HEK293T (cell line): Measurements from ENCODE around the gene RNF6.

ENCODE experiments used
- CTCF ChIA-PET: fragments of 350-600 bp; formaldehyde crosslinking; extraction: SDS; loops from one replicate; lab custom pipeline; 2021; ENCODE audit warnings: antibody characterized with exemption, inconsistent platforms; lab: Yijun Ruan, JAX
- POLR2A ChIA-PET: fragments of 350-600 bp; formaldehyde crosslinking; extraction: SDS; loops from one replicate; lab custom pipeline; 2020; ENCODE audit warnings: antibody characterized with exemption, inconsistent platforms; lab: Yijun Ruan, JAX
- DNase-seq: peaks from one replicate; pipeline ENCODE4 v3.0.0; 2012; ENCODE audit warnings: mixed read lengths; ENCODE audit errors: extremely low spot score
- ARNT ChIP-seq: fragments of 450-650 bp; IDR thresholded peaks from 2 replicates; pipeline ENCODE4 v1.6.1; 2017; ENCODE audit warnings: mild to moderate bottlenecking
- BHLHE40 ChIP-seq: fragments of 450-650 bp; IDR thresholded peaks from 2 replicates; pipeline ENCODE4 v1.6.1; 2016; ENCODE audit warnings: mild to moderate bottlenecking, moderate library complexity, borderline replicate concordance
- CTBP1 ChIP-seq: fragments of 450-650 bp; IDR thresholded peaks from 2 replicates; pipeline ENCODE4 v1.6.1; 2016; ENCODE audit warnings: borderline replicate concordance
- ELF4 ChIP-seq: fragments of 450-650 bp; IDR thresholded peaks from 2 replicates; pipeline ENCODE4 v1.6.1; 2017; ENCODE audit warnings: antibody characterized with exemption
- FOXA1 ChIP-seq: fragments of 450-650 bp; IDR thresholded peaks from 2 replicates; pipeline ENCODE4 v1.6.1; 2016; ENCODE audit warnings: mild to moderate bottlenecking
- FOXK2 ChIP-seq: fragments of 450-650 bp; IDR thresholded peaks from 2 replicates; pipeline ENCODE4 v1.6.1; 2016; ENCODE audit warnings: mild to moderate bottlenecking
- FOXM1 ChIP-seq: fragments of 450-650 bp; IDR thresholded peaks from 2 replicates; pipeline ENCODE4 v1.6.1; 2017; ENCODE audit warnings: mild to moderate bottlenecking, borderline replicate concordance
- HDGF ChIP-seq: fragments of 450-650 bp; IDR thresholded peaks from 2 replicates; pipeline ENCODE4 v1.6.1; 2017; ENCODE audit warnings: antibody characterized with exemption, borderline replicate concordance
- L3MBTL2 ChIP-seq: fragments of 450-650 bp; conservative IDR thresholded peaks from 2 replicates; pipeline ENCODE4 v1.6.1; 2016; ENCODE audit warnings: mild to moderate bottlenecking
- LEF1 ChIP-seq: fragments of 450-650 bp; IDR thresholded peaks from 2 replicates; pipeline ENCODE4 v1.6.1; 2017; ENCODE audit warnings: mild to moderate bottlenecking, borderline replicate concordance
- NFRKB ChIP-seq: fragments of 450-650 bp; IDR thresholded peaks from 2 replicates; pipeline ENCODE4 v1.6.1; 2016; ENCODE audit warnings: mild to moderate bottlenecking, moderate library complexity
- SP1 ChIP-seq: fragments of 450-650 bp; IDR thresholded peaks from 2 replicates; pipeline ENCODE4 v1.6.1; 2017
- SUZ12 ChIP-seq: fragments of 450-650 bp; IDR thresholded peaks from 2 replicates; pipeline ENCODE4 v1.6.1; 2016; ENCODE audit warnings: mild to moderate bottlenecking
- TARDBP ChIP-seq: fragments of 450-650 bp; IDR thresholded peaks from 2 replicates; pipeline ENCODE4 v1.6.1; 2016
- ZNF384 ChIP-seq: fragments of 450-650 bp; IDR thresholded peaks from 2 replicates; pipeline ENCODE4 v1.6.1; 2016
- TF ChIP-seq, protein P1 (sequence below): fragments of 450-650 bp; IDR thresholded peaks from 2 replicates; pipeline ENCODE4 v1.6.1; 2016

The RNF6 gene

DNA sequence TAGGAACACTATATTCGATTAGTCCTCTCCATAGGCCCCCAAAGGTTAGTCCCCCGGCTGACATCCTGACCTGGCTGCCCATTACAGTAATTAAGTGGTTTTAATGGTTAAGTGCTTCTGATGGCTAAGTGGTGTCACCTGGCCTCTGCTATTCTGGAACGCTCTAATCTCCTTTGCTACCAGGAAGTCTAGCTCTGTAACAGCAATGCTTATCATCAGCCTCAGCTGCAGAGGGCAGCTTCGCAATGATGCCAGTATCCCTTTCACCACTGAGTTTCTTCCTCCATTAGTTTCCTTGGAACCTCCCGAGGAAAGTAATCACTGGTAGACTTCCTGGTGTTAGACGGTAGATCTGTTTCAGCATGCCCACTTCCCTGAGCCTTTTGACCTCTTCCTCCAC lies 8.6 kb upstream of the RNF6 start:
- POLR2A ChIA-PET = no interaction called here
- DNase-seq = no peak
- CTCF ChIA-PET = no interaction called here
- TF ChIP-seq L3MBTL2 = no peak
- TF ChIP-seq CTBP1 = no peak
- TF ChIP-seq SUZ12 = no peak
- TF ChIP-seq HDGF = no peak
- no peak for TF ChIP-seq SP1
- TF ChIP-seq NFRKB = no peak
- no peak for TF ChIP-seq FOXM1
- no peak for TF ChIP-seq BHLHE40

DNA sequence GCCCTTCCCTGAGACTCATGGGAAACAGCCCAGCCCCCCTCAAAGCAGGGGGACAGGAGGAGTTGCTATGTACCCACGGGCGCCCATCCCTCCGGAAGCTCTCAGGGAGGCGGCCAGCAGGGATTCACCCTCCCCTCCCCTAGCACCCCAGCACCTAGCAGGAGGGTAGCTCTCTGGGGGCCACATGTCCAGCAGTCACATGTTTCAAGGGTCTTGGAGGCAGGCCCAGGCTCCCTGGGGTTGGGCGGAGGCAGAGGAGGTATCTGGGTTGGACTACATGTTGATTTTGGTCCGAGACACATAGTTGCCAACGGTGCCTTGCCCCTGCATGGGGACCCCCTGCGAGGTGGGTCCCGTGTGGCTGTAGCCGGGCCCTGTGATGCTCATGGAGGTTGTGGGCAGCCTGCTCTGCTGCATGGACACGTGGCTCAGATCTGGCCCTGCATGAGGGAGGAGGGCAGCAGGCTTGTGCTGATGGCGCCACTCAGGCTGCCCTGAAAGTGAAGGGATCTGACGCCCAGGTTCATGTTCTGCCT lies 7.0 kb upstream of the RNF6 start:
- no peak for DNase-seq
- TF ChIP-seq SP1 = no peak
- no peak for TF ChIP-seq FOXM1
- TF ChIP-seq ELF4 = no peak
- TF ChIP-seq, protein P1, sequence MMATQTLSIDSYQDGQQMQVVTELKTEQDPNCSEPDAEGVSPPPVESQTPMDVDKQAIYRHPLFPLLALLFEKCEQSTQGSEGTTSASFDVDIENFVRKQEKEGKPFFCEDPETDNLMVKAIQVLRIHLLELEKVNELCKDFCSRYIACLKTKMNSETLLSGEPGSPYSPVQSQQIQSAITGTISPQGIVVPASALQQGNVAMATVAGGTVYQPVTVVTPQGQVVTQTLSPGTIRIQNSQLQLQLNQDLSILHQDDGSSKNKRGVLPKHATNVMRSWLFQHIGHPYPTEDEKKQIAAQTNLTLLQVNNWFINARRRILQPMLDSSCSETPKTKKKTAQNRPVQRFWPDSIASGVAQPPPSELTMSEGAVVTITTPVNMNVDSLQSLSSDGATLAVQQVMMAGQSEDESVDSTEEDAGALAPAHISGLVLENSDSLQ = no peak
- no peak for TF ChIP-seq ARNT
- no peak for TF ChIP-seq TARDBP
- no peak for TF ChIP-seq FOXA1
- TF ChIP-seq ZNF384 = no peak
- no peak for TF ChIP-seq SUZ12
- TF ChIP-seq NFRKB = no peak
- no peak for TF ChIP-seq HDGF
- no peak for TF ChIP-seq LEF1
- POLR2A ChIA-PET = no interaction called here
- CTCF ChIA-PET = no interaction called here

DNA sequence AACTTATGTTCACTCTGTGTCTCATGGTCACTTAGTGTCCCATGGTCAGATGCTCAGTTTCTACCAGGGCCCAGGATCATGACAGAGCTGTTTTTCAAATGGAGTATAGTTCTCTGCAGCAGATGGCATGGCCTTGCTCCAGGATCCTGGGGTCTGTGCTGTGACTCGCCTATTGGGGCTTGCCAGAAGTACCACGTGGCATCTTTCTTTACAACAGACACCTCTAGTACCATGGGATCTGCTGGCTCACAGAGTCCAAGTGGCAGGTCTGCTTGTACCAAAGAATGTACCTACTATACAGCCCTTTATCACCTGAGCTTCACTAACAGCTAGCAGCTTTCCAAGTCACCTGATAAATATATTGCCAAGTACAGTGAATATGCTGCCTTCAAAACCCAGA lies 6.0 kb upstream of the RNF6 start:
- POLR2A ChIA-PET = no interaction called here
- CTCF ChIA-PET = no interaction called here

DNA sequence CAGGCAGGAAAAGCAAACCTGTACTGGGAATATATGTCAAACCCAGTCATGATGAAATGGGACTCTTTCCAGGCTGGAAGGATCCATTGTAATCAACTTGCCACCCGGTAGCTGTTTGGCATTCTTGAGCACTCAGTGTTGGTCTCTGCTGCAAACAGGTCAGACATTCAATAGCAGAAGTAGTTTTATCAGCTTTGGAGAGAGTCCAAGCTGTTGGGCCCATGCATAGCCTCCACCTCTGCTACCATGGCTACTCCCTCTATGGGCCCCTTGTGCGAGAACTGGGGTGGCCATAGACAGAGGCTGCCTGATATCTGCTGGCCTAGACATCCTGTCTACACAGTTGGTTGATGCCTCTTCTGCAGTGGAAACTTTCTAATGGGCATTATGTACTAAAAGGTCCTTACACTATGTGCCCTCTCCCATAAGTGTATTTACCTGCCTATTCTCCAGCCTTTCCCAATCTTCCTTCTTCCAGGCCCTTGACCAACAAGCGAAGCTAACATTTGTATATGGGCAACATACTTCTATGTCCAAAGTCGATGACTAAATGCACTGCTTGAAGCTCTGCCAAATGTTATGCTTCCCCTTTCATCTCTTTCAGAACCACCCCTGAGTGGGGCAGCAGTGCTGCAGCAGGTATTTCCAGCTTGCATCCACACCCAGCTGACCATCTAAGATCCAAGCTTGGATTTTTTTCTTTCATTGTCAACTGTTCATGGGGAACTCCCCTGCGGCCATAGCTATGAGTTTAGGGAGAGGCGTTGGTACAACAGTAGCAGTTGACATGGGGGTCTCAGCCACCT lies 5.3 kb upstream of the RNF6 start:
- POLR2A ChIA-PET = no interaction called here
- DNase-seq = no peak
- CTCF ChIA-PET = no interaction called here
- TF ChIP-seq ELF4 (no peak), FOXA1 (no peak), HDGF (no peak), SP1 (no peak), FOXM1 (no peak), LEF1 (no peak), ZNF384 (no peak)

More for the DNA sequence above, 6.0 kb upstream of the RNF6 start:
- no peak for DNase-seq
- no peak for TF ChIP-seq FOXM1
- no peak for TF ChIP-seq HDGF
- TF ChIP-seq FOXK2 = no peak
- no peak for TF ChIP-seq BHLHE40
- TF ChIP-seq SP1 = no peak
- TF ChIP-seq CTBP1 = no peak
- TF ChIP-seq ELF4 = no peak

DNA sequence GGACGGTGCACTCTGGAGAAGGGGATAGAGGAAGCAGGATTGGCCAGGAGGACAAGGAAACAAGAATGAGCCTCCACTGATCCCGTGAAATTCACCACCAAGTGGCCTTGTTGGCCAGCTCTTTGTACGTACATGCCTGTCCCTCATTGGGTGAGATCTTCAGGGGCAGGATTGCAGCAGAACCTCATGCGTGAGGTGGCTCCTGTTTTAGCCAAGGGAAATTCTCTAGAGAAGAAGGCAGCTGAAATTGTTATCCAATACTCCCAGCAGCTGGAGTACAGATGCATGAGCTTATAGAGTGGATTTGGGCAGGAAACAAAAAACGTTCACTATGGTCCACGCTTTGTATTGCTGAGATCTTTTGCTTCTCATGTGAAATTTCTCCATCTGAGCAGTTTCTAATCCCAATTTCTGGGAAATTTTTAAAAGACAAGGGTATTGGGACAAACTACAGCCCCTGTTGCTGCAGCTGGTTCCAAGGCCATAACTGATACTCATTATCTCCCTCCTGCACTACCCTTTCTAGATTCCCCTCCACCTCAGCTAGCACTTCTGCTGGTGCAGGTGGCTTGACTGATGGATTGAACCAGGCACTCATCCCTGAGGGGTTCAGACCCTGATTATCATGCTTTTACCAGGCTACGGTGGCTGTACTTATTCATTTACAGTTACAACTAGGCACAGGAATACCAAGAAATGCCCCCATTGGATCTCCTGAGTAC lies 3.9 kb upstream of the RNF6 start:
- no peak for TF ChIP-seq ZNF384
- no peak for TF ChIP-seq TARDBP
- no peak for TF ChIP-seq ARNT
- no peak for TF ChIP-seq LEF1
- no peak for TF ChIP-seq NFRKB
- TF ChIP-seq BHLHE40 = no peak
- ChIA-PET POLR2A (no interaction called here), CTCF (interaction anchor here (0.6 kb wide), 1 partner anchor 188 kb away, joined by 3 read pairs; no protein-coding TSS in a partner anchor)
- no peak for DNase-seq

DNA sequence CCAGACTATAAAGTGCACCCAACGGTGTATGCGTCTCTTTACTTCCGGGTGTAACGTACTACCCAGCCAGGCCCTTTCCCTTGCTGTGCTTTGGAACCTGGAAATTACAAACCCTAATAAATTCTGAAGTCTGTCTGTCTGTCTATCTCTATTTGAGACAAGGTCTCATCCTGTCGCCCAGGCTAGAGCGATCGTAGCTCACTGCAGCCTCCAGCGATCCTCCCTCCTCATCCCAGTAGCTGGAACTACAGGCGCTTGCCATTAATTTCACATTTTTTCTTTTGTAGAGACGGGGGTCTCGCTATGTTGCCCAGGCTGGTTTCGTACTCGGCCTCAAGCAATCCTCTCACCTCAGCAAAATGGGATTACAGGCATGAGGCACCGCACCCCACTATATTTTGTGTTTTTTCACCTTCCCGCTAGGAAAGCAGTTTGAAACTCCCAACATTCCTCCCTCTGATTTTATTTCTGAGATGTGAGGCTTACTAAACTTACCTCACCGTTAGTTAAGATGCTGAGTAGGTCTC lies 469 bp upstream of the RNF6 start:
- TF ChIP-seq SP1 (no peak), ELF4 (no peak), SUZ12 (no peak), ARNT (no peak), LEF1 (no peak), FOXA1 (no peak), TARDBP (no peak), ZNF384 (no peak), BHLHE40 (no peak), L3MBTL2 (no peak), CTBP1 (no peak), FOXK2 (no peak), FOXM1 (no peak), NFRKB (no peak)
- CTCF ChIA-PET = interaction anchor here (0.5 kb wide), 1 partner anchor 10 kb away, joined by 3 read pairs; no protein-coding TSS in a partner anchor

DNA sequence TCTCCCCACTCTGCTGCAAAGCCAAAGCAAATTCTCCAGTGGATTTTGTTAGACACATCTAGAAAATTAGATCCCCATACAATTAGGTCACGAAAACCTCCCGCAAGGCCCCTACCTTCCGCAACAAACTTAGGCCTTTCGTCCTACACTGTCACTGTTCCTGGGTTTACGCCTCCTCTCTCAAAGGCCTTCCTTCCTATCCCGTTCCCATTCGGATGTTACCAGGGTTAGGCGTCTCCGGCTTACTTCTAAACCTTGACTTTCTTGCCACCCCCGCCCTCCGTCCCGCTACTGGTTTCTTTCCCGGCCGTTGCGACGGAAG lies 754 bp downstream of the RNF6 start:
- TF ChIP-seq ARNT (no peak), LEF1 (no peak)
- CTCF ChIA-PET = interaction anchor here (0.7 kb wide), 1 partner anchor 709 kb away, joined by 3 read pairs; no protein-coding TSS in a partner anchor
- no peak for DNase-seq
- POLR2A ChIA-PET = interaction anchor here (1.1 to 2.0 kb wide), 3 partner anchors 12 to 15 kb away, joined by 3 to 5 read pairs (median 5); no protein-coding TSS in a partner anchor

More for the DNA sequence above, 469 bp upstream of the RNF6 start:
- POLR2A ChIA-PET = interaction anchor here (0.7 to 2.0 kb wide), 5 partner anchors 11 to 33 kb away, joined by 3 to 5 read pairs (median 4); no protein-coding TSS in a partner anchor
- DNase-seq = no peak
